ENCODE measurements around the gene RNASE1. TPM values are rescaled to one million over a fixed set of nuclear protein-coding genes. Genes with fewer than 3 reads are reported as not detected.

Gene RNASE1
- total RNA-seq, 1 donor from 2014 or later, result not detected

- H3K9me3 Mint-ChIP-seq, result no peaks in the 10 kb centered on the region
- no peak overlapping the region for H3K4me3 Mint-ChIP-seq
- H3K27ac Mint-ChIP-seq, result no peak overlapping the region
- intact Hi-C loops (cut with micrococcal nuclease), result no loop called here
- no peaks in the 10 kb centered on the region for H3K36me3 Mint-ChIP-seq (ENCODE audit: low read depth)
- no peak for DNase-seq
- H3K27me3 Mint-ChIP-seq, result peaks cover 8% of the 10 kb centered on the region
- H3K4me1 Mint-ChIP-seq, result peaks cover 2% of the 10 kb centered on the region
Observed at GRCh38 chr14:20798932-20799331, 3.7 kb downstream of the RNASE1 start.

- Mint-ChIP-seq H3K27me3 (peaks cover 8% of the 10 kb centered on the region), H3K27ac (no peak overlapping the region), H3K4me3 (no peak overlapping the region), H3K4me1 (peaks cover 2% of the 10 kb centered on the region), H3K9me3 (no peaks in the 10 kb centered on the region), H3K36me3 (ENCODE audit: low read depth) (no peaks in the 10 kb centered on the region)
- no peak for DNase-seq
- intact Hi-C loops (cut with micrococcal nuclease), result no loop called here
Observed at GRCh38 chr14:20798318-20798717, 4.3 kb downstream of the RNASE1 start.

GRCh38 chr14:20797164-20797563, 5.5 kb downstream of the RNASE1 start:
- Mint-ChIP-seq H3K27me3 (peaks cover 8% of the 10 kb centered on the region), H3K4me1 (peaks cover 4% of the 10 kb centered on the region), H3K36me3 (ENCODE audit: low read depth) (no peaks in the 10 kb centered on the region), H3K4me3 (no peak overlapping the region), H3K9me3 (no peaks in the 10 kb centered on the region), H3K27ac (no peak overlapping the region)
- no peak for DNase-seq
- intact Hi-C loops (cut with micrococcal nuclease), result no loop called here

GRCh38 chr14:20794644-20795369, 7.8 kb downstream of the RNASE1 start:
- no peak for DNase-seq
- intact Hi-C loops (cut with micrococcal nuclease), result no loop called here
- H3K4me3 Mint-ChIP-seq, result no peak overlapping the region
- H3K27me3 Mint-ChIP-seq, result peaks cover 8% of the 10 kb centered on the region
- no peak overlapping the region for H3K27ac Mint-ChIP-seq
- H3K4me1 Mint-ChIP-seq, result peaks cover 4% of the 10 kb centered on the region
- no peaks in the 10 kb centered on the region for H3K9me3 Mint-ChIP-seq
- no peaks in the 10 kb centered on the region for H3K36me3 Mint-ChIP-seq (ENCODE audit: low read depth)

- no peak for DNase-seq
- peaks cover 4% of the 10 kb centered on the region for H3K4me1 Mint-ChIP-seq
- no peak overlapping the region for H3K27ac Mint-ChIP-seq
- H3K27me3 Mint-ChIP-seq, result peaks cover 4% of the 10 kb centered on the region
- no peaks in the 10 kb centered on the region for H3K36me3 Mint-ChIP-seq (ENCODE audit: low read depth)
- no peak overlapping the region for H3K4me3 Mint-ChIP-seq
- H3K9me3 Mint-ChIP-seq, result no peaks in the 10 kb centered on the region
- intact Hi-C loops (cut with micrococcal nuclease), result no loop called here
Observed at GRCh38 chr14:20792556-20792955, 10.1 kb downstream of the RNASE1 start.

GRCh38 chr14:20791597-20791996, 11.0 kb downstream of the RNASE1 start:
- H3K27ac Mint-ChIP-seq, result no peak overlapping the region
- no peaks in the 10 kb centered on the region for H3K36me3 Mint-ChIP-seq (ENCODE audit: low read depth)
- peaks cover 4% of the 10 kb centered on the region for H3K27me3 Mint-ChIP-seq
- DNase-seq, result no peak
- intact Hi-C loops (cut with micrococcal nuclease), result no loop called here
- peaks cover 4% of the 10 kb centered on the region for H3K4me1 Mint-ChIP-seq
- H3K9me3 Mint-ChIP-seq, result no peaks in the 10 kb centered on the region
- H3K4me3 Mint-ChIP-seq, result no peak overlapping the region

- no peak for DNase-seq
- Mint-ChIP-seq H3K4me1 (peaks cover 4% of the 10 kb centered on the region), H3K36me3 (ENCODE audit: low read depth) (no peaks in the 10 kb centered on the region), H3K9me3 (no peaks in the 10 kb centered on the region), H3K4me3 (no peak overlapping the region), H3K27ac (no peak overlapping the region), H3K27me3 (peaks cover 4% of the 10 kb centered on the region)
- intact Hi-C loops (cut with micrococcal nuclease), result no loop called here
Observed at GRCh38 chr14:20791187-20791586, 11.5 kb downstream of the RNASE1 start.

- H3K36me3 Mint-ChIP-seq (ENCODE audit: low read depth), result no peaks in the 10 kb centered on the region
- peaks cover 4% of the 10 kb centered on the region for H3K27me3 Mint-ChIP-seq
- no peak overlapping the region for H3K4me3 Mint-ChIP-seq
- H3K9me3 Mint-ChIP-seq, result no peaks in the 10 kb centered on the region
- no peak for DNase-seq
- intact Hi-C loops (cut with micrococcal nuclease), result no loop called here
- H3K27ac Mint-ChIP-seq, result no peak overlapping the region
- peaks cover 4% of the 10 kb centered on the region for H3K4me1 Mint-ChIP-seq
Observed at GRCh38 chr14:20790464-20791116, 12.1 kb downstream of the RNASE1 start.

- H3K27ac Mint-ChIP-seq, result no peak overlapping the region
- peaks cover 2% of the 10 kb centered on the region for H3K27me3 Mint-ChIP-seq
- no peaks in the 10 kb centered on the region for H3K36me3 Mint-ChIP-seq (ENCODE audit: low read depth)
- DNase-seq, result no peak
- intact Hi-C loops (cut with micrococcal nuclease), result no loop called here
- H3K4me3 Mint-ChIP-seq, result no peak overlapping the region
- H3K4me1 Mint-ChIP-seq, result peaks cover 4% of the 10 kb centered on the region
- no peaks in the 10 kb centered on the region for H3K9me3 Mint-ChIP-seq
Observed at GRCh38 chr14:20789230-20789813, 13.3 kb downstream of the RNASE1 start.

- no peak overlapping the region for H3K27ac Mint-ChIP-seq
- intact Hi-C loops (cut with micrococcal nuclease), result no loop called here
- H3K36me3 Mint-ChIP-seq (ENCODE audit: low read depth), result no peaks in the 10 kb centered on the region
- no peak overlapping the region for H3K4me3 Mint-ChIP-seq
- no peak for DNase-seq
- no peaks in the 10 kb centered on the region for H3K9me3 Mint-ChIP-seq
- no peaks in the 10 kb centered on the region for H3K27me3 Mint-ChIP-seq
- peaks cover 10% of the 10 kb centered on the region for H3K4me1 Mint-ChIP-seq
Observed at GRCh38 chr14:20787025-20787424, 15.6 kb downstream of the RNASE1 start.

- DNase-seq, result peak; percentile 72
- no peaks in the 10 kb centered on the region for H3K9me3 Mint-ChIP-seq
- H3K27ac Mint-ChIP-seq, result peak overlapping the region; percentile 75
- H3K27me3 Mint-ChIP-seq, result peaks cover 6% of the 10 kb centered on the region
- H3K4me1 Mint-ChIP-seq, result peaks cover 23% of the 10 kb centered on the region
- intact Hi-C loops (cut with micrococcal nuclease), result no loop called here
- no peaks in the 10 kb centered on the region for H3K36me3 Mint-ChIP-seq (ENCODE audit: low read depth)
- H3K4me3 Mint-ChIP-seq, result peak overlapping the region; percentile 80
Observed at GRCh38 chr14:20782280-20782890, 20.3 kb downstream of the RNASE1 start.

- Mint-ChIP-seq H3K4me1 (peaks cover 23% of the 10 kb centered on the region), H3K9me3 (no peaks in the 10 kb centered on the region), H3K36me3 (ENCODE audit: low read depth) (no peaks in the 10 kb centered on the region), H3K27ac (peak overlapping the region; percentile 75), H3K4me3 (peak overlapping the region; percentile 80), H3K27me3 (peaks cover 7% of the 10 kb centered on the region)
- DNase-seq, result peak; percentile 64
- intact Hi-C loops (cut with micrococcal nuclease), result no loop called here
Observed at GRCh38 chr14:20781803-20782202, 20.8 kb downstream of the RNASE1 start.

GRCh38 chr14:20775901-20776300, 26.7 kb downstream of the RNASE1 start:
- Mint-ChIP-seq H3K4me1 (peaks cover 3% of the 10 kb centered on the region), H3K4me3 (no peak overlapping the region), H3K27ac (no peak overlapping the region), H3K9me3 (no peaks in the 10 kb centered on the region), H3K36me3 (ENCODE audit: low read depth) (no peaks in the 10 kb centered on the region), H3K27me3 (peaks cover 27% of the 10 kb centered on the region)
- intact Hi-C loops (cut with micrococcal nuclease), result no loop called here
- no peak for DNase-seq

- H3K4me1 Mint-ChIP-seq, result no peaks in the 10 kb centered on the region
- H3K27me3 Mint-ChIP-seq, result peaks cover 29% of the 10 kb centered on the region
- no peak for DNase-seq
- no peaks in the 10 kb centered on the region for H3K36me3 Mint-ChIP-seq (ENCODE audit: low read depth)
- H3K4me3 Mint-ChIP-seq, result no peak overlapping the region
- intact Hi-C loops (cut with micrococcal nuclease), result no loop called here
- no peak overlapping the region for H3K27ac Mint-ChIP-seq
- H3K9me3 Mint-ChIP-seq, result no peaks in the 10 kb centered on the region
Observed at GRCh38 chr14:20775043-20775442, 27.6 kb downstream of the RNASE1 start.

Data from activated CD4-positive, alpha-beta T cell treated with anti-CD3 and anti-CD28 coated beads, Interleukin-2, amount 10 ng/mL, durations not matched to agents 24 days and 14 days (primary cell).